AG10803 (cell line): ENCODE results near the gene TNF.

Experiments
- DNase-seq: peaks from one replicate; pipeline ENCODE4 v3.0.0; 2010; ENCODE audit warnings: low read depth
- H3K4me3 ChIP-seq: 2 replicates; pipeline ENCODE4 v1.5.1; 2011; ENCODE audit warnings: mild to moderate bottlenecking, low read length, control low read depth
- CTCF ChIP-seq: conservative IDR thresholded peaks from 2 replicates; pipeline ENCODE4 v1.5.1; 2011; ENCODE audit warnings: mild to moderate bottlenecking, low read length, control low read depth, inconsistent platforms

The TNF gene

GRCh38 chr6:31572041-31572911 lies 3.1 kb upstream of the TNF start, which contains the start of gene LTA:
Gene LTA, plus strand, starts transcription at chr6:31572289. Its CDS starts 454 bp downstream, at chr6:31572743.
- no peak for TF ChIP-seq CTCF
- no peak for DNase-seq
- H3K4me3 ChIP-seq: no peak within 1 kb of the TSS

- DNase-seq: no peak
- H3K4me3 ChIP-seq: no peak overlapping the region
- no peak for TF ChIP-seq CTCF
Measured at GRCh38 chr6:31573239-31574105, 1.9 kb upstream of the TNF start.

GRCh38 chr6:31574106-31575061 lies 981 bp upstream of the TNF start:
- no peak for TF ChIP-seq CTCF
- no peak overlapping the region for H3K4me3 ChIP-seq
- no peak for DNase-seq

GRCh38 chr6:31575952-31576685 lies 754 bp downstream of the TNF start:
- TF ChIP-seq CTCF: no peak
- DNase-seq: no peak
- no peak overlapping the region for H3K4me3 ChIP-seq

- H3K4me3 ChIP-seq: no peak overlapping the region
- no peak for TF ChIP-seq CTCF
- DNase-seq: no peak
Measured at GRCh38 chr6:31576897-31577578, 1.7 kb downstream of the TNF start.
